Progenitor cell of endocrine pancreas (in vitro differentiated cells): Measurements from ENCODE around the gene CDC42EP4. TPM values are rescaled to one million over a fixed set of nuclear protein-coding genes. Genes with fewer than 3 reads are reported as not detected.

Experiments
- DNase-seq: peaks from one replicate; pipeline ENCODE4 v3.0.0; 2021; ENCODE audit warnings: low spot score; ENCODE audit not compliant: unreplicated experiment
- H3K27ac Mint-ChIP-seq: 2 replicates; pipeline ENCODE4 v1.8.0; 2021; ENCODE audit warnings: mild to moderate bottlenecking, moderate library complexity, mixed read lengths
- H3K27me3 Mint-ChIP-seq: 2 replicates; pipeline ENCODE4 v1.8.0; 2021; ENCODE audit warnings: mixed read lengths
- H3K36me3 Mint-ChIP-seq: 2 replicates; pipeline ENCODE4 v1.8.0; 2022; ENCODE audit warnings: mixed read lengths; ENCODE audit not compliant: insufficient read depth
- H3K4me1 Mint-ChIP-seq: 2 replicates; pipeline ENCODE4 v1.8.0; 2021; ENCODE audit warnings: low read depth, mixed read lengths
- H3K4me3 Mint-ChIP-seq: 2 replicates; pipeline ENCODE4 v1.8.0; 2021; ENCODE audit warnings: low read depth, mild to moderate bottlenecking, moderate library complexity, mixed read lengths
- H3K9me3 Mint-ChIP-seq: 2 replicates; pipeline ENCODE4 v1.8.0; 2021; ENCODE audit warnings: low read depth, mixed read lengths
- total RNA-seq: library from RNA; stranded (reverse); gene quantifications from 2 replicates; pipeline ENCODE4 v1.2.1, GENCODE V29; 2021
- TF ChIP-seq, protein P1 (sequence below): fragments of 200-600 bp; sonication (generic); IDR thresholded peaks from one replicate; pipeline ENCODE4 v1.5.0; 2021; ENCODE audit warnings: antibody characterized with exemption, mild to moderate bottlenecking; ENCODE audit not compliant: unreplicated experiment

The CDC42EP4 gene
- total RNA-seq, 1 donor from 2014 or later: 77.9 TPM

DNA sequence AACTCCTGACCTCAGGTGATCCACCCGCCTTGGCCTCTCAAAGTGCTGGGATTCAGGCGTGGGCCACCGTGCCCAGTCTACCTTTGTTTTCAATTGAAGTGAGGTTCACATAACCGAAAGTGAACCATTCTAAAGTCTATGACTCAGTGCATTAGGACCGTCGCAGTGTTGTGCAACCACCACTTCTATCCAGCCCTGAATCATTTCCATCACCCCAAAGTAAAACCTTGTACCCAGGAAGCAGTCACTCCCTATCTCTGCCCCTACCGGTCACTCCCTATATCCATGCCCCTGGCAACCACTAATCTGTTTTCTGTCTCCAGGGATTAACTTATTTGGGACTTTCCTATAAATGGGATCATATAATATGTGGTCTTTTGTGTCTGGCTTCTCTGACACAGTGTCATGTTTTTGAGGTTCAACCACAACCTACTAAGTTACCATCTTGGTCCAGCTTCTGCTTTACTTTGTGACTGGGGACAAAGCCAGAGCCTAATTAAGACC lies 28.3 kb upstream of the CDC42EP4 start:
- TF ChIP-seq, protein P1, sequence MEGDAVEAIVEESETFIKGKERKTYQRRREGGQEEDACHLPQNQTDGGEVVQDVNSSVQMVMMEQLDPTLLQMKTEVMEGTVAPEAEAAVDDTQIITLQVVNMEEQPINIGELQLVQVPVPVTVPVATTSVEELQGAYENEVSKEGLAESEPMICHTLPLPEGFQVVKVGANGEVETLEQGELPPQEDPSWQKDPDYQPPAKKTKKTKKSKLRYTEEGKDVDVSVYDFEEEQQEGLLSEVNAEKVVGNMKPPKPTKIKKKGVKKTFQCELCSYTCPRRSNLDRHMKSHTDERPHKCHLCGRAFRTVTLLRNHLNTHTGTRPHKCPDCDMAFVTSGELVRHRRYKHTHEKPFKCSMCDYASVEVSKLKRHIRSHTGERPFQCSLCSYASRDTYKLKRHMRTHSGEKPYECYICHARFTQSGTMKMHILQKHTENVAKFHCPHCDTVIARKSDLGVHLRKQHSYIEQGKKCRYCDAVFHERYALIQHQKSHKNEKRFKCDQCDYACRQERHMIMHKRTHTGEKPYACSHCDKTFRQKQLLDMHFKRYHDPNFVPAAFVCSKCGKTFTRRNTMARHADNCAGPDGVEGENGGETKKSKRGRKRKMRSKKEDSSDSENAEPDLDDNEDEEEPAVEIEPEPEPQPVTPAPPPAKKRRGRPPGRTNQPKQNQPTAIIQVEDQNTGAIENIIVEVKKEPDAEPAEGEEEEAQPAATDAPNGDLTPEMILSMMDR: no peak
- Mint-ChIP-seq H3K27ac (peak overlapping the region; percentile 74), H3K27me3 (peaks cover 4% of the 10 kb centered on the region), H3K9me3 (no peaks in the 10 kb centered on the region), H3K36me3 (no peaks in the 10 kb centered on the region), H3K4me3 (no peak overlapping the region), H3K4me1 (peaks cover 26% of the 10 kb centered on the region)
- no peak for DNase-seq

DNA sequence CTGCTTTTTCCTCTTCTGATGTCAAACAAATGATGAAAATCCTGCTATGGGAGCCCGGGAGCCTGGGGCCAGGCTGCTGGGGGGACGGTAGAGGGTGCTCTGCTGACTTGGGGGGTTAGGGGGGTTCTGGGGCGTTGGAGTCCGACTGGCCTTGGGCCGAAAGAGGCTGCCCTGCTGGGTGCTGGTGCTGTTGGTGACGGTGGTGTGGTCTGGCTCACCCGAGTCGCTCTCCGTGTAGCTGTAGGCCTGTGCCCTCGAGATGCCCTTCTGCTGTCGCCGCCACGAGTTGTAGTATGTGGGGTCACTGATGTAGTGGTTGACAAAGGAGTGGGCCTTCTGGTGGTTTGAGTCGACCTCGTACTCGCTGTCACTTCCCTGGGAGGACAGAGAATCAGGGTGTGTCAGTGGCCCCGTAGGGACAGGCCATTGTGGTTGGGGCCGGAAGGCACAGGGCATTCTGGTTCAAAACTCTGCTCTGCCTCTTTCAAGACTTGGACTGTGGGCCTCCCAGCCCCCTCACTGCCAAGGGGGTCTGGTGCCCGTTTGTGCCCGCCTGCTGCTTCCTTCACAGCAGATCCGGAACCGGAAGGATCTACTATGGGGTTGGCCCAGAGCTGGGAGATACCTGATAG lies 26.9 kb upstream of the CDC42EP4 start:
- TF ChIP-seq, protein P1: no peak
- no peak for DNase-seq
- H3K36me3 Mint-ChIP-seq: no peaks in the 10 kb centered on the region
- H3K4me1 Mint-ChIP-seq: peaks cover 20% of the 10 kb centered on the region
- H3K9me3 Mint-ChIP-seq: no peaks in the 10 kb centered on the region
- H3K27me3 Mint-ChIP-seq: peaks cover 4% of the 10 kb centered on the region
- H3K27ac Mint-ChIP-seq: no peak overlapping the region
- H3K4me3 Mint-ChIP-seq: no peak overlapping the region

DNA sequence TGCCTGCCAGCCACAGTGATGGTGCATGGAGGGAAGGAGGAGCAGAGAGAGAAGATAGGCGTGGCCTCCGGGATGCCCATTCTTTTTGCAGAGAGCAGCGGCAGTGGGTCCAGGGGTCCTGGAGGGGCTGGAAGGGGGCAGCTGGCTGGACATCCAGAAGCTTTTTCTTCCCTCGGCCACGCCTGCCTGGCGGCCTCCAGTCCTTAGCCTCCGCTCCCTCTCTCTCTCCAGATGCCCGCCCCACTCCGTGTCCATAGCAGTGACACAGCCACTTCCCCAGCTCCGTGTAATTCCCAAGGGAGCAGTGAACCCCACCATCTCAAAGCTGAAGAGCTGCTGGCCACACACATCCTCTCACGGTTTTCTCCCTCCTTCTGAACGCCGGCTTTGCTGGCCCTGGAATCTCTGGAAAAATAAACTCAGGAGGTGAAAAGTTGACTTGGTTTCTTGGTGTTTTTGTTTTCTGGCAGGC lies 26.3 kb upstream of the CDC42EP4 start:
- TF ChIP-seq, protein P1: no peak
- H3K4me3 Mint-ChIP-seq: no peak overlapping the region
- H3K27me3 Mint-ChIP-seq: peaks cover 4% of the 10 kb centered on the region
- H3K4me1 Mint-ChIP-seq: peaks cover 15% of the 10 kb centered on the region
- H3K36me3 Mint-ChIP-seq: no peaks in the 10 kb centered on the region
- H3K27ac Mint-ChIP-seq: no peak overlapping the region
- H3K9me3 Mint-ChIP-seq: no peaks in the 10 kb centered on the region
- DNase-seq: no peak

DNA sequence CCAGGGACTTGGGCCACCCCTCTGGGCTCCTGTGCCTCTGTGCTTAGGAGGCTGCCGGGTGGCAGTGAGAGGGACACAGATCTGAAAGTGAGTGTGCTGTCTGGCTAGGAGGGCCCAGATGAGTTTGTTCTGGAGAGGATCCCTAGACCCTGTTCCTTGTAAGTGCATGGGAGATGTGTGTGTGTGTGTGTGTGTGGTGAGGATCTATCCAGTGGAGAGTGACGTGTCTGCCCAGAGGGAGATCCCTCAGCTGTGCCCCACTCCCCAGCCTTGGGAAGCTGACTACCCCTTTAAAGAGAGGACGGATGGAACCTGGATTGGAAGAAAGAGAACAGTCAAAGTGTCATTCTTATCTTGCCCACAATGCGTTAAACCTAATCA lies 25.5 kb upstream of the CDC42EP4 start:
- H3K4me1 Mint-ChIP-seq: peaks cover 15% of the 10 kb centered on the region
- H3K4me3 Mint-ChIP-seq: no peak overlapping the region
- no peaks in the 10 kb centered on the region for H3K36me3 Mint-ChIP-seq
- peaks cover 4% of the 10 kb centered on the region for H3K27me3 Mint-ChIP-seq
- TF ChIP-seq, protein P1: no peak
- no peak for DNase-seq
- H3K27ac Mint-ChIP-seq: no peak overlapping the region
- H3K9me3 Mint-ChIP-seq: no peaks in the 10 kb centered on the region

DNA sequence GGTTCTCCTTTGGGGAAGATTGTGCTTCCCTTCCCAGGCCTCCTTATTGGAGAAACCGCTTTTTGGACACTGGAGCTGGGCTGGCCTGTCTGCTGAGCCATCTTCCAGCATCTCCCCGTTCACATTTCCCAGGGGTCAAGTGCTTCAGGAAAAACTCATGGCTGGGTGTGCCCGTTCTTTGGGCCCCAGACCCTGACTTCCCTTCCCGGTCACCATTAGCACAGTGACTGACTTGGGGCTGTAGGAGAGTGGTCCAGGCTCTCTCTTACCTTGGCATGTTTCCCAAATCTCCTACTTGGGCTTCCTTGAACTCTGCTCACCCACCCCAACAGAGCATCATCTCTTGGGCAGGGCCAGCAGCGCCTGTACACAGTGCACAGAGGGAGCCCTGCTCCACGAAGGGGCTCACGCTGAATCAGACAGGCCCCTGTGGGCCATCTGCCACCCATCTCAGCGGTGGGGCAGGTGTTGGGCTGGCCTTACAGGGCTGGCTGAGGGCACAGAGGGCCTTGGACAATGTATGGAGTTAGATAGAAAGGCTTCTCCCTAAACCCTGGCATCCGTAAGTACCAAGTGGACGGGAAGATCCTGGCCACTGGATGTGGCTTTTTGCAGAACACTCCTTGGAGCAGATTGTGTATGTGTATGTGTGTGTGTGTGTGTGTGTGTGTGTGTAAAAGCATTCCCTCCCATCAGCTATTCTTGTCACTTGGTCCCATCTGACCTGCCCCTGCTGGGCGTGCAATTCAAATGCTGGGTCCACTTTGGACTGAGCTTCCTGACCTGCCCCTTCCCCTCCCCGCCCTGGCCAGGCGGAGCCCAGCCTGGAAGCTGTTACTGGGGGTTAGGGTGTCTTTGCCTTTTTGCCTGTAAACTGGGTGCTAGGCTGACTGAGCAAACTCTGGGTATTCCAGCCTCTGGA lies 24.9 kb upstream of the CDC42EP4 start:
- TF ChIP-seq, protein P1: no peak
- Mint-ChIP-seq H3K36me3 (no peaks in the 10 kb centered on the region), H3K4me1 (peaks cover 10% of the 10 kb centered on the region), H3K27me3 (peaks cover 4% of the 10 kb centered on the region), H3K9me3 (no peaks in the 10 kb centered on the region), H3K27ac (no peak overlapping the region), H3K4me3 (no peak overlapping the region)
- DNase-seq: no peak
